A549 (cell line): ENCODE results near the gene PRDM12. TPM values are rescaled to one million over a fixed set of nuclear protein-coding genes. Genes with fewer than 3 reads are reported as not detected.

Experiments used
- ATAC-seq, 2 experiments: fragments of 200-7000 bp in 1 of 2; fragments of >200 bp in 1 of 2; cut with Nextera tagmentation in 1 of 2; cut with Tn5 transposase in 1 of 2; 3 replicates each; pipeline versions ENCODE4 v1.8.0 to v1.9.1; 2018 to 2020; ENCODE audit warnings: mild to moderate bottlenecking in 1 of 2, moderate library complexity in 1 of 2
- CTCF ChIA-PET: fragments of 300-600 bp; sonication (Branson Sonifier 250); formaldehyde crosslinking; extraction: SDS; loops from one replicate; lab custom pipeline; 2021; ENCODE audit warnings: antibody characterized with exemption, inconsistent platforms; lab: Yijun Ruan, JAX
- POLR2A ChIA-PET: fragments of 350-600 bp; formaldehyde crosslinking; extraction: SDS; loops from one replicate; lab custom pipeline; 2021; ENCODE audit warnings: antibody characterized with exemption, inconsistent platforms; lab: Yijun Ruan, JAX
- DNase-seq, 2 experiments: peaks; one replicate each; pipeline versions ENCODE4 v3.0.0 to v3.0.0-alpha.2; 2011 to 2016; ENCODE audit warnings: low read depth in 1 of 2, low spot score in 1 of 2
- FAIRE-seq: peaks from 2 replicates; lab custom pipeline; 2011; peaks lifted over from hg19 to GRCh38; lab: Jason Lieb, UNC
- H3K27ac ChIP-seq, 2 experiments: fragments of >200 bp; sonication (Bioruptor Twin); formaldehyde crosslinking; 3 replicates each; pipeline ENCODE4 v1.5.1; 2016 to 2017
- H3K4me1 ChIP-seq: fragments of >200 bp; sonication (Bioruptor Twin); formaldehyde crosslinking; 3 replicates; pipeline ENCODE4 v1.6.1; 2016
- H3K4me2 ChIP-seq: fragments of >200 bp; sonication (Bioruptor Twin); formaldehyde crosslinking; 3 replicates; pipeline ENCODE4 v1.6.1; 2016
- H3K4me3 ChIP-seq: fragments of >200 bp; sonication (Bioruptor Twin); formaldehyde crosslinking; 3 replicates; pipeline ENCODE4 v1.5.1; 2016
- H3K9me3 ChIP-seq: fragments of >200 bp; sonication (Bioruptor Twin); formaldehyde crosslinking; 3 replicates; pipeline ENCODE4 v1.6.1; 2016
- ATOH8 ChIP-seq: fragments of 250-450 bp; sonication (Bioruptor Pico); IDR thresholded peaks from 2 replicates; pipeline ENCODE4 v1.5.0; 2020; ENCODE audit warnings: low read depth, mild to moderate bottlenecking, moderate library complexity
- EHMT2 ChIP-seq: fragments of 200-600 bp; sonication (generic); IDR thresholded peaks from 2 replicates; pipeline ENCODE4 v1.6.1; 2016; ENCODE audit warnings: antibody characterized with exemption, low read depth, mild to moderate bottlenecking, moderate library complexity
- ESRRA ChIP-seq: fragments of 150-350 bp; IDR thresholded peaks from 2 replicates; pipeline ENCODE4 v1.6.1; 2014; ENCODE audit warnings: mild to moderate bottlenecking, low read length, borderline replicate concordance
- FOSB ChIP-seq: fragments of 250-450 bp; sonication (Bioruptor Pico); IDR thresholded peaks from 2 replicates; pipeline ENCODE4 v1.5.0; 2020; ENCODE audit warnings: mild to moderate bottlenecking, moderate library complexity
- FOSL2 ChIP-seq, 2 experiments: fragments of 450-650 bp in 1 of 2; fragments of >200 bp in 1 of 2; sonication (Bioruptor Twin) in 1 of 2; formaldehyde crosslinking; IDR thresholded peaks; 2 replicates each; pipeline versions ENCODE4 v1.5.0 to v1.6.1; 2016 to 2020; ENCODE audit warnings: mild to moderate bottlenecking in 1 of 2, moderate library complexity in 1 of 2
- FOXS1 ChIP-seq: fragments of 250-450 bp; sonication (Bioruptor Pico); IDR thresholded peaks from 2 replicates; pipeline ENCODE4 v1.5.0; 2020; ENCODE audit warnings: mild to moderate bottlenecking, moderate library complexity
- HEYL ChIP-seq: fragments of 250-450 bp; sonication (Bioruptor Pico); IDR thresholded peaks from 2 replicates; pipeline ENCODE4 v1.8.0; 2021; ENCODE audit warnings: mild to moderate bottlenecking, moderate library complexity
- JUNB ChIP-seq: fragments of >200 bp; sonication (Bioruptor Twin); formaldehyde crosslinking; IDR thresholded peaks from 2 replicates; pipeline ENCODE4 v1.6.1; 2016
- MAZ ChIP-seq: fragments of 150-350 bp; IDR thresholded peaks from 2 replicates; pipeline ENCODE4 v1.6.1; 2014; ENCODE audit warnings: antibody characterized with exemption, low read depth, low read length, borderline replicate concordance
- NPAS2 ChIP-seq: fragments of 250-450 bp; sonication (Bioruptor Pico); IDR thresholded peaks from 2 replicates; pipeline ENCODE4 v1.8.0; 2022; ENCODE audit warnings: mild to moderate bottlenecking, moderate library complexity, borderline replicate concordance
- RAD21 ChIP-seq, 2 experiments: fragments of >200 bp in 1 of 2; sonication (Bioruptor Twin) in 1 of 2; formaldehyde crosslinking in 1 of 2; IDR thresholded peaks in 1 of 2; conservative IDR thresholded peaks in 1 of 2; 2 replicates in 1 of 2; 3 replicates in 1 of 2; pipeline ENCODE4 v1.6.1; 2012 to 2018; ENCODE audit warnings: inconsistent platforms in 1 of 2
- REST ChIP-seq: fragments of 200-600 bp; sonication (generic); IDR thresholded peaks from 2 replicates; pipeline ENCODE4 v1.6.1; 2016; ENCODE audit warnings: antibody characterized with exemption, mild to moderate bottlenecking, moderate library complexity
- SMC3 ChIP-seq: fragments of >200 bp; sonication (Bioruptor Twin); formaldehyde crosslinking; IDR thresholded peaks from 3 replicates; pipeline ENCODE4 v1.6.1; 2018; ENCODE audit warnings: inconsistent platforms
- TFCP2L1 ChIP-seq: fragments of 250-450 bp; sonication (Bioruptor Pico); IDR thresholded peaks from 2 replicates; pipeline ENCODE4 v1.5.0; 2021; ENCODE audit warnings: mild to moderate bottlenecking
- USF2 ChIP-seq: fragments of 450-650 bp; IDR thresholded peaks from 2 replicates; pipeline ENCODE4 v1.6.1; 2014; ENCODE audit warnings: antibody characterized with exemption
- ZNF302 ChIP-seq: fragments of 250-450 bp; sonication (Bioruptor Pico); IDR thresholded peaks from 2 replicates; pipeline ENCODE4 v1.9.0; 2021; ENCODE audit warnings: inconsistent platforms, mild to moderate bottlenecking, moderate library complexity
- ZSCAN20 ChIP-seq: fragments of 250-450 bp; sonication (Bioruptor Pico); IDR thresholded peaks from 2 replicates; pipeline ENCODE4 v1.8.0; 2022; ENCODE audit warnings: mild to moderate bottlenecking, moderate library complexity
- WGBS: methylation state at CpG from one replicate; pipeline ENCODE4 v1.1.6; 2017; ENCODE audit errors: missing lambda C conversion rate; 5-methylcytosine and 5-hydroxymethylcytosine counted together
- polyA plus RNA-seq, 4 experiments: library from polyadenylated mRNA; depleted of rRNA in 3 of 4; stranded (reverse); fragments of >200 nt; fragmentation: RNase III in 1 of 4; extraction: RNeasy Plus Mini Kit Qiagen cat#74134 plus additional on column Dnase treatment in 1 of 4; gene quantifications; 2 replicates in 3 of 4; 3 replicates in 1 of 4; pipeline ENCODE4 v1.2.3, GENCODE V29; 2011 to 2017

The PRDM12 gene
- polyA plus RNA-seq, 2 of the 4 experiments (the other 2 are of a cell fraction) = 0.09 to 0.17 TPM

- TF ChIP-seq ATOH8 (CRISPR knock-in tag) (no peak), JUNB (no peak), ESRRA (no peak), FOXS1 (CRISPR knock-in tag) (no peak)
Measured at GRCh38 chr9:130715270-130715669, 50.9 kb downstream of the PRDM12 start (continued).

GRCh38 chr9:130718562-130718961 is 54.2 kb downstream of the PRDM12 start:
- FAIRE-seq = no peak

GRCh38 chr9:130720762-130721161 is 56.4 kb downstream of the PRDM12 start:
- Histone ChIP-seq H3K4me2 (no peak overlapping the region), H3K9me3 (no peaks in the 10 kb centered on the region)
- ATAC-seq = no peak
- TF ChIP-seq EHMT2 = no peak
- TF ChIP-seq ZNF302 = no peak
- no peak for TF ChIP-seq ZSCAN20 (CRISPR knock-in tag)
- no peak for TF ChIP-seq REST
- TF ChIP-seq RAD21 (conservative IDR thresholded peaks at IDR 0.05 in 1 of 2, IDR thresholded peaks at IDR 0.05 in 1 of 2) = no peak
- no peak for TF ChIP-seq JUNB
- TF ChIP-seq USF2 = no peak
- TF ChIP-seq MAZ = no peak
- no peak for TF ChIP-seq FOSB (CRISPR knock-in tag)
- TF ChIP-seq SMC3 = no peak
- TF ChIP-seq NPAS2 (CRISPR knock-in tag) = no peak
- TF ChIP-seq, all 56 proteins: peak for 0
- H3K4me1 ChIP-seq = peaks cover 2% of the 10 kb centered on the region; the same call in 2 of the 3 replicates
- POLR2A ChIA-PET = no interaction called here
- H3K27ac ChIP-seq = no peak overlapping the region
- CTCF ChIA-PET = interaction anchor here (0.8 to 2.6 kb wide), 2 partner anchors 11 to 169 kb away, joined by 4 to 9 read pairs; no protein-coding TSS in a partner anchor
- WGBS = 92% methylated on average over 10 of the region's 10 CpGs
- no peak overlapping the region for H3K4me3 ChIP-seq
- FAIRE-seq = no peak
- no peak for DNase-seq

More at GRCh38 chr9:130718562-130718961, 54.2 kb downstream of the PRDM12 start:
- ChIA-PET CTCF (interaction anchor here (0.8 to 1.9 kb wide), 3 partner anchors 11 to 280 kb away, joined by 3 to 8 read pairs (median 3); no protein-coding TSS in a partner anchor), POLR2A (no interaction called here)
- 84% methylated on average over 3 of the region's 3 CpGs for WGBS
- H3K9me3 ChIP-seq = no peaks in the 10 kb centered on the region
- no peak overlapping the region for H3K27ac ChIP-seq
- H3K4me3 ChIP-seq = no peak overlapping the region
- peaks cover 22% of the 10 kb centered on the region; the same call in 2 of the 3 replicates for H3K4me1 ChIP-seq
- H3K4me2 ChIP-seq = no peak overlapping the region
- DNase-seq (no peak), ATAC-seq (no peak)
- TF ChIP-seq HEYL (CRISPR knock-in tag) = no peak

- no peak for TF ChIP-seq TFCP2L1 (CRISPR knock-in tag)
- TF ChIP-seq FOSL2 (IDR thresholded peaks at IDR 0.05) = no peak
- TF ChIP-seq FOSL2 (CRISPR knock-in tag; IDR thresholded peaks at IDR 0.05) = 0 out of 2 replicates have a peak, but pooled peaks have one; percentile 38
- TF ChIP-seq JUNB = no peak
- Histone ChIP-seq H3K9me3 (no peaks in the 10 kb centered on the region), H3K4me2 (no peak overlapping the region), H3K4me1 (peaks cover 25% of the 10 kb centered on the region), H3K27ac (no peak overlapping the region), H3K4me3 (no peak overlapping the region)
- ATAC-seq = no peak
- CTCF ChIA-PET = interaction anchor here (1.9 kb wide), 1 partner anchor 22 kb away, joined by 6 read pairs; no protein-coding TSS in a partner anchor
- POLR2A ChIA-PET = no interaction called here
- no peak for FAIRE-seq
- no peak for DNase-seq
- 78% methylated on average over 3 of the region's 3 CpGs for WGBS
Measured at GRCh38 chr9:130728721-130729120, 64.3 kb downstream of the PRDM12 start.
